GM18507 (cell line): Measurements from ENCODE around the gene FOXC2.

Experiments
- DNase-seq: peaks from one replicate; pipeline ENCODE4 v3.0.0; 2011; ENCODE audit warnings: low read depth; ENCODE audit not compliant: insufficient read length; ENCODE audit errors: extremely low spot score
- FAIRE-seq: peaks from 2 replicates; lab custom pipeline; 2011; peaks lifted over from hg19 to GRCh38; lab: Jason Lieb, UNC

FOXC2 gene

GRCh38 chr16:86569701-86570447, 3.2 kb downstream of the FOXC2 start:
- no peak for DNase-seq
- FAIRE-seq, result no peak

- DNase-seq (no peak), FAIRE-seq (no peak)
These were observed 4.2 kb downstream of the FOXC2 start for GRCh38 chr16:86570558-86571529.

GRCh38 chr16:86571530-86571915, 4.9 kb downstream of the FOXC2 start:
- no peak for FAIRE-seq
- no peak for DNase-seq

GRCh38 chr16:86572041-86572521, 5.5 kb downstream of the FOXC2 start:
- no peak for FAIRE-seq
- no peak for DNase-seq

- no peak for DNase-seq
- FAIRE-seq, result no peak
These were observed 6.0 kb downstream of the FOXC2 start for GRCh38 chr16:86572606-86573005.

GRCh38 chr16:86573215-86573614, 6.6 kb downstream of the FOXC2 start:
- no peak for DNase-seq
- no peak for FAIRE-seq

GRCh38 chr16:86573646-86574508, 7.2 kb downstream of the FOXC2 start:
- FAIRE-seq, result no peak
- no peak for DNase-seq

GRCh38 chr16:86574646-86575045, 8.0 kb downstream of the FOXC2 start:
- DNase-seq (no peak), FAIRE-seq (no peak)

GRCh38 chr16:86575095-86575685, 8.6 kb downstream of the FOXC2 start:
- no peak for DNase-seq
- no peak for FAIRE-seq

- no peak for DNase-seq
These were observed 9.3 kb downstream of the FOXC2 start for GRCh38 chr16:86575754-86576557.

GRCh38 chr16:86576591-86577313, 10.1 kb downstream of the FOXC2 start:
- DNase-seq, result no peak
- no peak for FAIRE-seq

More at GRCh38 chr16:86575754-86576557, 9.3 kb downstream of the FOXC2 start:
- FAIRE-seq, result no peak

GRCh38 chr16:86577314-86577971, 10.8 kb downstream of the FOXC2 start:
- DNase-seq (no peak), FAIRE-seq (no peak)

- DNase-seq (no peak), FAIRE-seq (no peak)
These were observed 11.5 kb downstream of the FOXC2 start, which contains the start of gene FOXL1 for GRCh38 chr16:86578061-86578599. FOXL1 (plus strand) TSS chr16:86578549; CDS start chr16:86578724, 175 bp downstream.

GRCh38 chr16:86578611-86579267, 12.1 kb downstream of the FOXC2 start:
- DNase-seq, result no peak
- no peak for FAIRE-seq

- DNase-seq, result no peak
- no peak for FAIRE-seq
These were observed 12.8 kb downstream of the FOXC2 start for GRCh38 chr16:86579268-86580062.
